Neuronal stem cell (in vitro differentiated cells): ENCODE measurements around the gene FAM131B.
A peak's percentile ranks its signal among the peaks of the same experiment; 100 is the strongest.

Source experiments
- DNase-seq: peaks from one replicate; pipeline ENCODE4 v3.0.0-alpha.2; 2013; ENCODE audit warnings: low spot score
- H2AFZ ChIP-seq: one replicate; pipeline ENCODE4 v1.6.1; 2013; ENCODE audit warnings: mild to moderate bottlenecking, low read length, inconsistent platforms
- H2AK5ac ChIP-seq: 2 replicates; pipeline ENCODE4 v1.6.1; 2013; ENCODE audit warnings: low read depth, mild to moderate bottlenecking, inconsistent platforms, low read length, moderate library complexity, mixed read lengths
- H2BK120ac ChIP-seq: 2 replicates; pipeline ENCODE4 v1.6.1; 2013; ENCODE audit warnings: low read depth, mild to moderate bottlenecking, inconsistent platforms, low read length, moderate library complexity, mixed read lengths
- H2BK12ac ChIP-seq: one replicate; pipeline ENCODE4 v1.6.1; 2013; ENCODE audit warnings: low read length, inconsistent platforms
- H2BK15ac ChIP-seq: 2 replicates; pipeline ENCODE4 v1.6.1; 2013; ENCODE audit warnings: mild to moderate bottlenecking, low read length, inconsistent platforms, mixed read lengths
- H2BK5ac ChIP-seq: one replicate; pipeline ENCODE4 v1.6.1; 2013; ENCODE audit warnings: inconsistent platforms, mild to moderate bottlenecking, low read length, moderate library complexity
- H3K14ac ChIP-seq: one replicate; pipeline ENCODE4 v1.6.1; 2013; ENCODE audit warnings: low read length, inconsistent platforms
- H3K18ac ChIP-seq: 2 replicates; pipeline ENCODE4 v1.6.1; 2013; ENCODE audit warnings: low read length, inconsistent platforms
- H3K23ac ChIP-seq: 2 replicates; pipeline ENCODE4 v1.6.1; 2013; ENCODE audit warnings: low read depth, mild to moderate bottlenecking, mixed read lengths, low read length, inconsistent platforms; ENCODE audit not compliant: poor library complexity
- H3K27ac ChIP-seq: replicated peaks from 3 replicates; pipeline ENCODE4 v1.5.1; 2013; ENCODE audit warnings: low read length, inconsistent platforms
- H3K27me3 ChIP-seq, 3 experiments: 2 replicates each; pipeline ENCODE4 v1.6.1; 2013; ENCODE audit warnings: low read length in 3 of 3, mild to moderate bottlenecking in 2 of 3, inconsistent platforms in 1 of 3, low read depth in 1 of 3, mixed read lengths in 1 of 3, moderate library complexity in 1 of 3; ENCODE audit not compliant: control insufficient read depth in 3 of 3, insufficient read depth in 3 of 3
- H3K36me3 ChIP-seq, 2 donors: replicated peaks in 1 of 2; 2 replicates each; pipeline ENCODE4 v1.6.1; 2013; ENCODE audit warnings: low read length in 2 of 2; ENCODE audit not compliant: control insufficient read depth in 2 of 2, insufficient read depth in 2 of 2
- H3K4ac ChIP-seq: 2 replicates; pipeline ENCODE4 v1.6.1; 2013; ENCODE audit warnings: inconsistent platforms, mild to moderate bottlenecking, low read length, moderate library complexity
- H3K4me1 ChIP-seq, 2 donors: 1 replicate in 1 of 2; 2 replicates in 1 of 2; pipeline ENCODE4 v1.6.1; 2013; ENCODE audit warnings: low read length in 2 of 2, low read depth in 1 of 2; ENCODE audit not compliant: control insufficient read depth in 2 of 2, insufficient read depth in 1 of 2
- H3K4me2 ChIP-seq: one replicate; pipeline ENCODE4 v1.6.1; 2013; ENCODE audit warnings: mild to moderate bottlenecking, low read length, inconsistent platforms; ENCODE audit not compliant: insufficient read depth, poor library complexity, severe bottlenecking
- H3K4me3 ChIP-seq, 2 donors: 2 replicates each; pipeline ENCODE4 v1.5.1; 2013; ENCODE audit warnings: low read length in 2 of 2, mild to moderate bottlenecking in 2 of 2, inconsistent platforms in 1 of 2, moderate library complexity in 1 of 2
- H3K79me1 ChIP-seq: one replicate; pipeline ENCODE4 v1.6.1; 2013; ENCODE audit warnings: low read depth, mild to moderate bottlenecking, inconsistent platforms, low read length, moderate library complexity
- H3K9ac ChIP-seq: one replicate; pipeline ENCODE4 v1.6.1; 2013; ENCODE audit warnings: mild to moderate bottlenecking, low read depth, low read length, inconsistent platforms; ENCODE audit not compliant: poor library complexity
- H3K9me3 ChIP-seq, 2 donors: replicated peaks in 1 of 2; 2 replicates each; pipeline versions ENCODE3 to v1.6.1; 2013; ENCODE audit warnings: low read length in 2 of 2, mild to moderate bottlenecking in 2 of 2, inconsistent platforms in 1 of 2, low read depth in 1 of 2, mixed read lengths in 1 of 2, moderate library complexity in 1 of 2; ENCODE audit not compliant: control insufficient read depth in 2 of 2, insufficient read depth in 1 of 2
- H4K8ac ChIP-seq: one replicate; pipeline ENCODE4 v1.6.1; 2013; ENCODE audit warnings: low read depth, mild to moderate bottlenecking, inconsistent platforms, low read length, moderate library complexity
- H4K91ac ChIP-seq: one replicate; pipeline ENCODE4 v1.6.1; 2013; ENCODE audit warnings: low read length, low read depth, mild to moderate bottlenecking, inconsistent platforms; ENCODE audit not compliant: poor library complexity
- WGBS, 2 donors: extraction: QIAGEN DNeasy Blood & Tissue Kit; methylation state at CpG; one replicate each; pipeline ENCODE4 v1.1.7; 2013; ENCODE audit warnings: missing lambda C conversion rate in 2 of 2, mixed read lengths in 1 of 2; ENCODE audit not compliant: insufficient read length in 2 of 2, insufficient replicate concordance in 1 of 2; ENCODE audit errors: extremely low coverage in 2 of 2; 5-methylcytosine and 5-hydroxymethylcytosine counted together

Gene FAM131B

GRCh38 chr7:143408686-143409561 is 46.4 kb upstream of the FAM131B start, which contains the start of gene EPHA1:
EPHA1 (minus strand) TSS chr7:143408856; CDS start chr7:143408805, 51 bp downstream.
- Histone ChIP-seq H2BK12ac (no peak within 1 kb of the TSS), H3K79me1 (no peaks in the 10 kb centered on the region), H2BK120ac (peak within 1 kb of the TSS; percentile 66), H3K9ac (no peak within 1 kb of the TSS), H2BK15ac (peak within 1 kb of the TSS; percentile 21), H3K27ac (no peak within 1 kb of the TSS), H3K27me3 (peaks cover 0 to 11% (median 0%) of the 10 kb centered on the region in 3 experiments), H3K4me3 (peak within 1 kb of the TSS in 1 of 2 donors; percentile 65), H2BK5ac (no peak within 1 kb of the TSS), H4K8ac (no peak within 1 kb of the TSS), H3K9me3 (no peaks in the 10 kb centered on the region), H3K4me1 (peaks cover 11 to 16% of the 10 kb centered on the region in 2 donors), H3K4ac (no peak within 1 kb of the TSS), H3K18ac (peak within 1 kb of the TSS; percentile 61), H3K4me2 (peak within 1 kb of the TSS; percentile 63), H2AK5ac (no peak within 1 kb of the TSS), H3K14ac (no peak within 1 kb of the TSS), H3K23ac (peak within 1 kb of the TSS; percentile 77), H4K91ac (peak within 1 kb of the TSS; percentile 96), H2AFZ (peak within 1 kb of the TSS; percentile 52), H3K36me3 (no peaks in the 10 kb centered on the region)
- DNase-seq = no peak
- WGBS, 2 donors = no CpG with 5 or more reads among the region's 39 CpGs

GRCh38 chr7:143408252-143408685 is 45.8 kb upstream of the FAM131B start:
- no peak overlapping the region for H3K27ac ChIP-seq
- WGBS, 2 donors = no CpG with 5 or more reads among the region's 20 CpGs
- no peak overlapping the region for H2BK12ac ChIP-seq
- H2AK5ac ChIP-seq = no peak overlapping the region
- H3K14ac ChIP-seq = no peak overlapping the region
- H3K18ac ChIP-seq = peak overlapping the region; percentile 60
- H2BK120ac ChIP-seq = no peak overlapping the region
- DNase-seq = no peak
- no peak overlapping the region for H2BK5ac ChIP-seq
- H3K36me3 ChIP-seq = no peaks in the 10 kb centered on the region
- no peak overlapping the region for H3K9ac ChIP-seq
- H3K79me1 ChIP-seq = no peaks in the 10 kb centered on the region
- H3K4me3 ChIP-seq = peak overlapping the region in 1 of 2 donors; percentile 35
- no peak overlapping the region for H4K8ac ChIP-seq
- peak overlapping the region; percentile 63 for H3K4me2 ChIP-seq
- no peak overlapping the region for H2BK15ac ChIP-seq
- peaks cover 0 to 11% (median 0%) of the 10 kb centered on the region in 3 experiments for H3K27me3 ChIP-seq
- H3K4ac ChIP-seq = no peak overlapping the region
- no peaks in the 10 kb centered on the region for H3K9me3 ChIP-seq
- peaks cover 11 to 16% of the 10 kb centered on the region in 2 donors for H3K4me1 ChIP-seq
- H2AFZ ChIP-seq = no peak overlapping the region
- no peak overlapping the region for H3K23ac ChIP-seq
- H4K91ac ChIP-seq = no peak overlapping the region

- H3K4me3 ChIP-seq = no peak overlapping the region
- H2BK5ac ChIP-seq = no peak overlapping the region
- no peak overlapping the region for H3K14ac ChIP-seq
- H2AFZ ChIP-seq = peak overlapping the region; percentile 52
- no peaks in the 10 kb centered on the region for H3K79me1 ChIP-seq
- H2BK15ac ChIP-seq = peak overlapping the region; percentile 21
- H4K8ac ChIP-seq = no peak overlapping the region
- peak overlapping the region; percentile 61 for H3K18ac ChIP-seq
- H3K23ac ChIP-seq = peak overlapping the region; percentile 77
- peaks cover 0 to 11% (median 0%) of the 10 kb centered on the region in 3 experiments for H3K27me3 ChIP-seq
- no peak overlapping the region for H3K9ac ChIP-seq
- DNase-seq = no peak
- H3K9me3 ChIP-seq = no peaks in the 10 kb centered on the region
- H3K4me1 ChIP-seq = peaks cover 11 to 16% of the 10 kb centered on the region in 2 donors
- no CpG with 5 or more reads among the region's 13 CpGs for WGBS, 2 donors
- H3K27ac ChIP-seq = no peak overlapping the region
- no peaks in the 10 kb centered on the region for H3K36me3 ChIP-seq
- no peak overlapping the region for H3K4me2 ChIP-seq
- no peak overlapping the region for H2AK5ac ChIP-seq
- H2BK120ac ChIP-seq = peak overlapping the region; percentile 66
- H4K91ac ChIP-seq = peak overlapping the region; percentile 96
- no peak overlapping the region for H3K4ac ChIP-seq
- H2BK12ac ChIP-seq = no peak overlapping the region
Measured at GRCh38 chr7:143407287-143408251, 45.1 kb upstream of the FAM131B start.
